ENCODE data around the gene DNALI1. TPM values are rescaled to one million over a fixed set of nuclear protein-coding genes. Genes with fewer than 3 reads are reported as not detected.

The DNALI1 gene
- total RNA-seq, 1 donor from 2014 or later: not detected

DNA sequence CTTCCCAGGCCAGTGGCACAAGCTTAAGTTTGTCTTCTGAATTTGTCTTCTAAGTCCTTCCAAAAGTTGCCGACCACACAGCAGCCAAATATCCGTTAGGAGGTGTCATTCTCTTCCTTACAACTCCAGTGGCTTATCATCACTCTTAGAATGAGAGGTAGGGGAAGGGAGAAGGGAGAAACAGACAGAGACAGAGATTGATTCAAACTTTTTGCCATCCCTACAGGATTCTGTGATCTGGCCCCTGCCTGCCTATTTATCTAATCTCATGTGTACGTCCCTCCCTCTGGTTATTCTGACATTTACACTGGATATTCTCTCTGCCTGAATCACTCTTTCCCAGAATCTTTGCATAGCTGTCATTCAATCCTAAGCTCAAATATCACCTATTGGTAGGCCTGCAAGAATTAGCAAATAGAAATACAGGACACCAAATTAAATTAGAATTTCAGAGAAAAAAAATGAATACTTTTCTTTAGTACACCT is 39.5 kb downstream of the DNALI1 start:
- Mint-ChIP-seq H3K27ac (peak overlapping the region; percentile 96), H3K4me3 (peak overlapping the region; percentile 99), H3K9me3 (no peaks in the 10 kb centered on the region), H3K4me1 (peaks cover 30% of the 10 kb centered on the region), H3K27me3 (peaks cover 5% of the 10 kb centered on the region), H3K36me3 (ENCODE audit: low read depth) (peaks cover 28% of the 10 kb centered on the region)
- POLR2A ChIA-PET: interaction anchor here (1.0 to 2.6 kb wide), 6 partner anchors 81 to 263 kb away, joined by 3 to 13 read pairs (median 6); partner anchors contain the start of genes MEAF6 and MTF1
- TF ChIP-seq, protein P1, sequence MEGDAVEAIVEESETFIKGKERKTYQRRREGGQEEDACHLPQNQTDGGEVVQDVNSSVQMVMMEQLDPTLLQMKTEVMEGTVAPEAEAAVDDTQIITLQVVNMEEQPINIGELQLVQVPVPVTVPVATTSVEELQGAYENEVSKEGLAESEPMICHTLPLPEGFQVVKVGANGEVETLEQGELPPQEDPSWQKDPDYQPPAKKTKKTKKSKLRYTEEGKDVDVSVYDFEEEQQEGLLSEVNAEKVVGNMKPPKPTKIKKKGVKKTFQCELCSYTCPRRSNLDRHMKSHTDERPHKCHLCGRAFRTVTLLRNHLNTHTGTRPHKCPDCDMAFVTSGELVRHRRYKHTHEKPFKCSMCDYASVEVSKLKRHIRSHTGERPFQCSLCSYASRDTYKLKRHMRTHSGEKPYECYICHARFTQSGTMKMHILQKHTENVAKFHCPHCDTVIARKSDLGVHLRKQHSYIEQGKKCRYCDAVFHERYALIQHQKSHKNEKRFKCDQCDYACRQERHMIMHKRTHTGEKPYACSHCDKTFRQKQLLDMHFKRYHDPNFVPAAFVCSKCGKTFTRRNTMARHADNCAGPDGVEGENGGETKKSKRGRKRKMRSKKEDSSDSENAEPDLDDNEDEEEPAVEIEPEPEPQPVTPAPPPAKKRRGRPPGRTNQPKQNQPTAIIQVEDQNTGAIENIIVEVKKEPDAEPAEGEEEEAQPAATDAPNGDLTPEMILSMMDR (IDR thresholded peaks at IDR 0.05): no peak
- intact Hi-C loops (cut with micrococcal nuclease): loop anchor here (5.0 to 10.0 kb wide), 4 partner anchors 119 to 1134 kb away; partner anchors contain the start of genes C1orf122, MRPS15, SF3A3 and YRDC
- DNase-seq (no peak), ATAC-seq (ENCODE audit: low read depth) (no peak)
- CTCF ChIA-PET: interaction anchor here (1.8 kb wide), 1 partner anchor 86 kb away, joined by 11 read pairs; no protein-coding TSS in a partner anchor

- TF ChIP-seq, protein P1 (IDR thresholded peaks at IDR 0.05): no peak
- Mint-ChIP-seq H3K9me3 (no peaks in the 10 kb centered on the region), H3K27ac (no peak overlapping the region), H3K4me1 (peaks cover 18% of the 10 kb centered on the region), H3K4me3 (no peak overlapping the region), H3K36me3 (ENCODE audit: low read depth) (peaks cover 5% of the 10 kb centered on the region), H3K27me3 (peaks cover 17% of the 10 kb centered on the region)
- intact Hi-C loops (cut with micrococcal nuclease): loop anchor here (5.0 to 10.0 kb wide), 5 partner anchors 123 to 1138 kb away; partner anchors contain the start of genes C1orf122, MRPS15, SF3A3 and UTP11
- DNase-seq (no peak), ATAC-seq (ENCODE audit: low read depth) (no peak)
- ChIA-PET POLR2A (no interaction called here), CTCF (interaction anchor here (8.9 kb wide), 1 partner anchor 82 kb away, joined by 181 read pairs; no protein-coding TSS in a partner anchor)
Observed at GRCh38 chr1:37599940-37600339, 43.2 kb downstream of the DNALI1 start.

DNA sequence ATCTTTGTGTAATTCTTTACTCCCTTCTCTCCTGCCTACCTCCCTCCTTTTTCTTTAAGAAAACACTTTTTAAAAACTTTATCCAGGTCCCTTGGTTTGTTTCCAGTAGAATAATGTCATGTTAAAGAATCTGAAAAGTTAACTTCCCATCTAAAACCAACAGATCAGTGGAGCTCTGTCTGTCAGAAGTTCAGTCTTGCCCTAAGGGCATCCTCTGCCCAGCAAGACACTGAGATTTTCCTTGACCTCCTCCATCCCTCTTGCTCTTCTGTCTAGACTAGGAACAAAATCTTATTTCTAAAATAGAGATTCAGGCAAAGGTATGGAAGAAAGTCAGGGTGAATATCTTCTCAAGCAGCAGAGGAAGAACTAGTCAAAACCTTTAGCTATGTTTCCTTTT is 44.7 kb downstream of the DNALI1 start:
- intact Hi-C loops (cut with micrococcal nuclease): loop anchor here (10.0 kb wide), 1 partner anchor 413 kb away; the partner anchor contains the start of gene UTP11
- Mint-ChIP-seq H3K9me3 (no peaks in the 10 kb centered on the region), H3K4me3 (no peak overlapping the region), H3K27me3 (peaks cover 21% of the 10 kb centered on the region), H3K4me1 (peaks cover 4% of the 10 kb centered on the region), H3K36me3 (ENCODE audit: low read depth) (no peaks in the 10 kb centered on the region), H3K27ac (no peak overlapping the region)
- POLR2A ChIA-PET: no interaction called here
- DNase-seq (no peak), ATAC-seq (ENCODE audit: low read depth) (no peak)
- CTCF ChIA-PET: interaction anchor here (1.5 to 8.9 kb wide), 2 partner anchors 81 to 258 kb away, joined by 3 to 181 read pairs; partner anchors contain the start of gene MTF1
- TF ChIP-seq, protein P1 (IDR thresholded peaks at IDR 0.05): no peak

GRCh38 chr1:37602750-37603694 is 46.3 kb downstream of the DNALI1 start:
- CTCF ChIA-PET: interaction anchor here (0.9 to 8.9 kb wide), 16 partner anchors 9 to 257 kb away, joined by 3 to 181 read pairs (median 4); partner anchors contain the start of gene MTF1
- H3K9me3 Mint-ChIP-seq: no peaks in the 10 kb centered on the region
- no peak for DNase-seq

More at GRCh38 chr1:37602750-37603694, 46.3 kb downstream of the DNALI1 start:
- Mint-ChIP-seq H3K27me3 (peaks cover 20% of the 10 kb centered on the region), H3K27ac (no peak overlapping the region), H3K4me1 (peaks cover 4% of the 10 kb centered on the region), H3K4me3 (no peak overlapping the region), H3K36me3 (ENCODE audit: low read depth) (no peaks in the 10 kb centered on the region)
- ATAC-seq (ENCODE audit: low read depth): peak; percentile 82
- POLR2A ChIA-PET: interaction anchor here (0.7 to 1.6 kb wide), 4 partner anchors 72 to 87 kb away, joined by 4 to 9 read pairs (median 5); no protein-coding TSS in a partner anchor
- intact Hi-C loops (cut with micrococcal nuclease): loop anchor here (1.0 to 10.0 kb wide), 3 partner anchors 79 to 1232 kb away; partner anchors contain the start of gene UTP11
- TF ChIP-seq, protein P1 (IDR thresholded peaks at IDR 0.05): no peak

All from activated B cell treated with CpG ODN at 0.5 μM for 24 hours (primary cell).